Measurements from ENCODE around the gene CSNK1E.
A peak's percentile ranks its signal among the peaks of the same experiment; 100 is the strongest.

The CSNK1E gene

GRCh38 chr22:38300197-38300945 lies 16.9 kb downstream of the CSNK1E start:
- Histone ChIP-seq H3K4me3 (ENCODE audit: severe bottlenecking) (no peak overlapping the region), H3K36me3 (ENCODE audit: low read depth) (peaks cover 96% of the 10 kb centered on the region), H3K9me3 (ENCODE audit: severe bottlenecking) (no peaks in the 10 kb centered on the region), H3K27ac (ENCODE audit: poor library complexity, severe bottlenecking) (peak overlapping the region; percentile 98), H3K27me3 (ENCODE audit: insufficient read depth, poor library complexity, severe bottlenecking) (no peaks in the 10 kb centered on the region), H3K4me1 (ENCODE audit: insufficient read depth, poor library complexity, severe bottlenecking) (peaks cover 53% of the 10 kb centered on the region)
- DNase-seq (ENCODE audit: low spot score) (no peak), ATAC-seq (ENCODE audit: low read depth) (no peak)
- TF ChIP-seq CTCF (IDR thresholded peaks at IDR 0.05; ENCODE audit: poor library complexity, severe bottlenecking) = no peak

- no peak for TF ChIP-seq CTCF (IDR thresholded peaks at IDR 0.05; ENCODE audit: poor library complexity, severe bottlenecking)
- H3K27me3 ChIP-seq (ENCODE audit: insufficient read depth, poor library complexity, severe bottlenecking) = no peaks in the 10 kb centered on the region
- no peak for ATAC-seq (ENCODE audit: low read depth)
- H3K9me3 ChIP-seq (ENCODE audit: severe bottlenecking) = no peaks in the 10 kb centered on the region
- H3K36me3 ChIP-seq (ENCODE audit: low read depth) = peaks cover 96% of the 10 kb centered on the region
- H3K4me3 ChIP-seq (ENCODE audit: severe bottlenecking) = no peak overlapping the region
- no peak for DNase-seq (ENCODE audit: low spot score)
- H3K27ac ChIP-seq (ENCODE audit: poor library complexity, severe bottlenecking) = peak overlapping the region; percentile 98
- H3K4me1 ChIP-seq (ENCODE audit: insufficient read depth, poor library complexity, severe bottlenecking) = peaks cover 50% of the 10 kb centered on the region
Measured at GRCh38 chr22:38299770-38300102, 17.5 kb downstream of the CSNK1E start.

GRCh38 chr22:38298312-38299005 lies 18.8 kb downstream of the CSNK1E start:
- DNase-seq (ENCODE audit: low spot score) (peak; percentile 99), ATAC-seq (ENCODE audit: low read depth) (peak; percentile 88)
- Histone ChIP-seq H3K36me3 (ENCODE audit: low read depth) (peaks cover 96% of the 10 kb centered on the region), H3K4me1 (ENCODE audit: insufficient read depth, poor library complexity, severe bottlenecking) (peaks cover 40% of the 10 kb centered on the region), H3K9me3 (ENCODE audit: severe bottlenecking) (no peaks in the 10 kb centered on the region), H3K27me3 (ENCODE audit: insufficient read depth, poor library complexity, severe bottlenecking) (no peaks in the 10 kb centered on the region), H3K4me3 (ENCODE audit: severe bottlenecking) (no peak overlapping the region), H3K27ac (ENCODE audit: poor library complexity, severe bottlenecking) (peak overlapping the region; percentile 98)
- TF ChIP-seq CTCF (IDR thresholded peaks at IDR 0.05; ENCODE audit: poor library complexity, severe bottlenecking) = peak; percentile 66

- Histone ChIP-seq H3K4me1 (ENCODE audit: insufficient read depth, poor library complexity, severe bottlenecking) (peaks cover 35% of the 10 kb centered on the region), H3K9me3 (ENCODE audit: severe bottlenecking) (no peaks in the 10 kb centered on the region), H3K36me3 (ENCODE audit: low read depth) (peaks cover 93% of the 10 kb centered on the region), H3K27ac (ENCODE audit: poor library complexity, severe bottlenecking) (peak overlapping the region; percentile 98), H3K4me3 (ENCODE audit: severe bottlenecking) (no peak overlapping the region), H3K27me3 (ENCODE audit: insufficient read depth, poor library complexity, severe bottlenecking) (no peaks in the 10 kb centered on the region)
- no peak for TF ChIP-seq CTCF (IDR thresholded peaks at IDR 0.05; ENCODE audit: poor library complexity, severe bottlenecking)
- DNase-seq (ENCODE audit: low spot score) (no peak), ATAC-seq (ENCODE audit: low read depth) (no peak)
Measured at GRCh38 chr22:38296372-38296771, 20.9 kb downstream of the CSNK1E start.

GRCh38 chr22:38295863-38296262 lies 21.4 kb downstream of the CSNK1E start:
- DNase-seq (ENCODE audit: low spot score) = no peak
- Histone ChIP-seq H3K36me3 (ENCODE audit: low read depth) (peaks cover 94% of the 10 kb centered on the region), H3K4me1 (ENCODE audit: insufficient read depth, poor library complexity, severe bottlenecking) (peaks cover 30% of the 10 kb centered on the region), H3K27me3 (ENCODE audit: insufficient read depth, poor library complexity, severe bottlenecking) (no peaks in the 10 kb centered on the region), H3K4me3 (ENCODE audit: severe bottlenecking) (no peak overlapping the region), H3K9me3 (ENCODE audit: severe bottlenecking) (no peaks in the 10 kb centered on the region), H3K27ac (ENCODE audit: poor library complexity, severe bottlenecking) (peak overlapping the region; percentile 98)
- TF ChIP-seq CTCF (IDR thresholded peaks at IDR 0.05; ENCODE audit: poor library complexity, severe bottlenecking) = no peak
- no peak for ATAC-seq (ENCODE audit: low read depth)

Measured in RWPE2 (cell line).